OCI-LY7 (cell line): ENCODE data around the gene CD226. TPM values are rescaled to one million over a fixed set of nuclear protein-coding genes. Genes with fewer than 3 reads are reported as not detected.

Source experiments
- BruUV-seq: library from RNA; stranded (reverse); fragments of 400-500 nt; replicated peaks from 2 replicates; lab custom pipeline; 2021; lab: Mats Ljungman, UMichigan
- CTCF ChIA-PET: fragments of 300-600 bp; sonication (Branson Sonifier 250); formaldehyde crosslinking; loops from one replicate; lab custom pipeline; 2022; ENCODE audit warnings: antibody characterized with exemption; ENCODE audit not compliant: unreplicated experiment; lab: Charles Lee
- POLR2A ChIA-PET: fragments of 300-600 bp; sonication (Branson Sonifier 250); formaldehyde crosslinking; loops from one replicate; lab custom pipeline; 2022; ENCODE audit warnings: antibody characterized with exemption; lab: Charles Lee
- DNase-seq: peaks from one replicate; pipeline ENCODE4 v3.0.0-alpha.2; 2015; ENCODE audit warnings: low spot score
- H2AFZ ChIP-seq: fragments of 200-600 bp; sonication (generic), shearing (Covaris generic); 2 replicates; pipeline ENCODE4 v1.6.1; 2014; ENCODE audit warnings: mild to moderate bottlenecking, antibody characterized with exemption, low read length, moderate library complexity
- H3K27ac ChIP-seq: fragments of 200-600 bp; sonication (generic); 2 replicates; pipeline ENCODE4 v1.5.1; 2014; ENCODE audit warnings: mixed run types, low read depth, mild to moderate bottlenecking, moderate library complexity, low read length, inconsistent platforms; ENCODE audit not compliant: poor library complexity, severe bottlenecking
- H3K36me3 ChIP-seq: fragments of 200-600 bp; sonication (generic); 2 replicates; pipeline ENCODE4 v1.6.1; 2014; ENCODE audit warnings: mild to moderate bottlenecking, antibody characterized with exemption, low read length, moderate library complexity, mixed read lengths; ENCODE audit not compliant: insufficient read depth
- H3K4me1 ChIP-seq: fragments of 200-600 bp; sonication (generic); 2 replicates; pipeline ENCODE4 v1.5.1; 2014; ENCODE audit warnings: mild to moderate bottlenecking, low read length; ENCODE audit not compliant: insufficient read depth, poor library complexity, severe bottlenecking
- H3K4me2 ChIP-seq: fragments of 200-600 bp; sonication (generic); 2 replicates; pipeline ENCODE4 v1.6.1; 2014; ENCODE audit warnings: mild to moderate bottlenecking, low read length
- H3K4me3 ChIP-seq: fragments of 200-600 bp; sonication (generic); 2 replicates; pipeline ENCODE4 v1.5.1; 2014; ENCODE audit warnings: mild to moderate bottlenecking, low read depth, low read length; ENCODE audit not compliant: poor library complexity, severe bottlenecking
- H3K79me2 ChIP-seq: fragments of 200-600 bp; sonication (generic); 2 replicates; pipeline ENCODE4 v1.6.1; 2016; ENCODE audit warnings: low read depth, mild to moderate bottlenecking, low read length, moderate library complexity, mixed read lengths; ENCODE audit not compliant: insufficient read depth
- H3K9me2 ChIP-seq: fragments of 200-600 bp; sonication (generic); 2 replicates; pipeline ENCODE4 v1.6.1; 2016; ENCODE audit warnings: mild to moderate bottlenecking, low read length, mixed read lengths; ENCODE audit not compliant: insufficient read depth
- H3K9me3 ChIP-seq: fragments of 200-600 bp; sonication (generic); 2 replicates; pipeline ENCODE4 v1.6.1; 2014; ENCODE audit warnings: mild to moderate bottlenecking, mixed run types, low read length, mixed read lengths
- H4K20me1 ChIP-seq: fragments of 200-600 bp; sonication (generic); 2 replicates; pipeline ENCODE4 v1.6.1; 2014; ENCODE audit warnings: mild to moderate bottlenecking, antibody characterized with exemption, low read length, moderate library complexity, mixed read lengths; ENCODE audit not compliant: insufficient read depth
- CTCF ChIP-seq: fragments of 200-600 bp; sonication (generic); conservative IDR thresholded peaks from 2 replicates; pipeline ENCODE4 v1.5.1; 2014; ENCODE audit warnings: mild to moderate bottlenecking, antibody characterized with exemption, low read length, moderate library complexity, mixed read lengths
- EZH2phosphoT487 ChIP-seq: fragments of 200-600 bp; sonication (generic); IDR thresholded peaks from 2 replicates; pipeline ENCODE4 v1.6.1; 2018; ENCODE audit warnings: low read depth, borderline replicate concordance, mild to moderate bottlenecking, mixed run types, antibody characterized with exemption, low read length, moderate library complexity, mixed read lengths
- intact Hi-C: fragments of 100-400 bp; cut with micrococcal nuclease; formaldehyde crosslinking; loops from one replicate; pipeline ENCODE4 v1.10.0; 2022; ENCODE audit not compliant: unreplicated experiment
- total RNA-seq, 2 experiments: library from RNA; depleted of rRNA in 1 of 2; stranded (reverse); fragments of >200 nt in 1 of 2; shearing (Covaris generic) in 1 of 2; gene quantifications; 2 replicates each; pipeline ENCODE4 v1.2.3, GENCODE V29; 2014 to 2022

Gene CD226
- total RNA-seq, 2 experiments from 2014 or later, result 0.25 TPM; not detected in 1

- no peaks in the 10 kb centered on the region for H3K36me3 ChIP-seq
- no peak overlapping the region for H3K4me3 ChIP-seq
- H3K79me2 ChIP-seq, result no peaks in the 10 kb centered on the region
- no peaks in the 10 kb centered on the region for H3K9me3 ChIP-seq
- no peak overlapping the region for H3K27ac ChIP-seq
- no peaks in the 10 kb centered on the region for H4K20me1 ChIP-seq
- intact Hi-C loops, result no loop called here
- H3K4me2 ChIP-seq, result no peak overlapping the region
- no peak for DNase-seq
- H3K9me2 ChIP-seq, result no peaks in the 10 kb centered on the region
- BruUV-seq, result no TSS peak
- TF ChIP-seq CTCF (no peak), EZH2phosphoT487 (no peak)
- no peak overlapping the region for H2AFZ ChIP-seq
- CTCF ChIA-PET, result no interaction called here
- POLR2A ChIA-PET, result no interaction called here
- H3K4me1 ChIP-seq, result no peaks in the 10 kb centered on the region
Measured at GRCh38 chr18:69885355-69885754, 62.3 kb downstream of the CD226 start.

GRCh38 chr18:69883781-69884180 is 63.9 kb downstream of the CD226 start:
- Histone ChIP-seq H3K9me2 (no peaks in the 10 kb centered on the region), H4K20me1 (no peaks in the 10 kb centered on the region), H3K4me3 (no peak overlapping the region), H2AFZ (no peak overlapping the region), H3K27ac (no peak overlapping the region), H3K79me2 (no peaks in the 10 kb centered on the region), H3K9me3 (no peaks in the 10 kb centered on the region), H3K4me2 (no peak overlapping the region), H3K36me3 (no peaks in the 10 kb centered on the region), H3K4me1 (no peaks in the 10 kb centered on the region)
- no peak for TF ChIP-seq EZH2phosphoT487
- TF ChIP-seq CTCF, result no peak
- intact Hi-C loops, result no loop called here
- POLR2A ChIA-PET, result no interaction called here
- BruUV-seq, result no TSS peak
- no peak for DNase-seq
- CTCF ChIA-PET, result no interaction called here

GRCh38 chr18:69882965-69883668 is 64.6 kb downstream of the CD226 start:
- no peak overlapping the region for H2AFZ ChIP-seq
- H3K36me3 ChIP-seq, result no peaks in the 10 kb centered on the region
- no peaks in the 10 kb centered on the region for H3K4me1 ChIP-seq
- H3K9me3 ChIP-seq, result no peaks in the 10 kb centered on the region
- no peak overlapping the region for H3K27ac ChIP-seq
- H3K4me2 ChIP-seq, result no peak overlapping the region
- CTCF ChIA-PET, result no interaction called here
- H3K79me2 ChIP-seq, result no peaks in the 10 kb centered on the region
- intact Hi-C loops, result no loop called here
- POLR2A ChIA-PET, result no interaction called here
- no peaks in the 10 kb centered on the region for H3K9me2 ChIP-seq
- TF ChIP-seq CTCF (no peak), EZH2phosphoT487 (no peak)
- H3K4me3 ChIP-seq, result no peak overlapping the region
- BruUV-seq, result no TSS peak
- DNase-seq, result peak; percentile 2
- no peaks in the 10 kb centered on the region for H4K20me1 ChIP-seq
